Neural cell (in vitro differentiated cells): Measurements from ENCODE around the gene OLFML2B. TPM values are rescaled to one million over a fixed set of nuclear protein-coding genes. Genes with fewer than 3 reads are reported as not detected.

ENCODE experiments used
- H2AFZ ChIP-seq: fragments of 200-600, 300-800 bp; sonication (generic), shearing (Covaris generic); 2 replicates; pipeline ENCODE4 v1.6.0; 2014; ENCODE audit warnings: low read depth, mild to moderate bottlenecking, antibody characterized with exemption, low read length, moderate library complexity
- H3F3A ChIP-seq: fragments of 200-600 bp; shearing (Covaris generic); 2 replicates; pipeline ENCODE4 v1.6.1; 2016; ENCODE audit warnings: mild to moderate bottlenecking, moderate library complexity, mixed read lengths, antibody characterized with exemption, low read length; ENCODE audit not compliant: insufficient read depth, poor library complexity, severe bottlenecking
- H3K27ac ChIP-seq: fragments of 200-600, 300-800 bp; sonication (generic), shearing (Covaris generic); 2 replicates; pipeline ENCODE4 v1.5.1; 2014; ENCODE audit warnings: mild to moderate bottlenecking, low read length, moderate library complexity
- H3K27me3 ChIP-seq: fragments of 300-800, 200-600 bp; sonication (generic), shearing (Covaris generic); 2 replicates; pipeline ENCODE4 v1.6.0; 2014; ENCODE audit warnings: mild to moderate bottlenecking, low read depth, low read length, moderate library complexity; ENCODE audit not compliant: insufficient read depth
- H3K36me3 ChIP-seq: fragments of 300-800, 200-600 bp; sonication (generic), shearing (Covaris generic); 2 replicates; pipeline ENCODE4 v1.5.1; 2014; ENCODE audit warnings: mild to moderate bottlenecking, antibody characterized with exemption, low read length, moderate library complexity; ENCODE audit not compliant: insufficient read depth
- H3K4me2 ChIP-seq: fragments of 300-800, 200-600 bp; sonication (generic), shearing (Covaris generic); 2 replicates; pipeline ENCODE4 v1.6.0; 2014; ENCODE audit warnings: mild to moderate bottlenecking, low read length
- H3K4me3 ChIP-seq: fragments of 300-800, 200-600 bp; sonication (generic), shearing (Covaris generic); 2 replicates; pipeline ENCODE4 v1.5.1; 2014; ENCODE audit warnings: mild to moderate bottlenecking, low read length, moderate library complexity
- H3K79me2 ChIP-seq: fragments of 200-600 bp; shearing (Covaris generic); replicated peaks from 2 replicates; pipeline ENCODE4 v1.6.0; 2014; ENCODE audit warnings: mild to moderate bottlenecking, low read length, moderate library complexity; ENCODE audit not compliant: insufficient read depth
- H3K9ac ChIP-seq: fragments of 300-800, 200-600 bp; sonication (generic), shearing (Covaris generic); 2 replicates; pipeline ENCODE4 v1.6.1; 2016; ENCODE audit warnings: mild to moderate bottlenecking, low read length, mixed read lengths
- H3K9me2 ChIP-seq: fragments of 200-600 bp; shearing (Covaris generic); 2 replicates; pipeline ENCODE4 v1.6.1; 2016; ENCODE audit warnings: mild to moderate bottlenecking, low read length, mixed read lengths; ENCODE audit not compliant: insufficient read depth
- H3K9me3 ChIP-seq: fragments of 200-600, 300-800 bp; sonication (generic), shearing (Covaris generic); 2 replicates; pipeline ENCODE4 v1.6.1; 2016; ENCODE audit warnings: mild to moderate bottlenecking, mixed run types, low read length, moderate library complexity, mixed read lengths
- H4K20me1 ChIP-seq: fragments of 200-600 bp; shearing (Covaris generic); 2 replicates; pipeline ENCODE4 v1.6.1; 2016; ENCODE audit warnings: mild to moderate bottlenecking, mixed run types; ENCODE audit not compliant: insufficient read depth
- EP300 ChIP-seq: fragments of 450-650 bp; conservative IDR thresholded peaks from 2 replicates; pipeline ENCODE4 v1.6.1; 2014; ENCODE audit warnings: antibody characterized with exemption, mild to moderate bottlenecking, moderate library complexity; ENCODE audit not compliant: poor library complexity, severe bottlenecking
- EZH2 ChIP-seq: fragments of 200-600, 300-800 bp; shearing (Covaris generic), sonication (generic); IDR thresholded peaks from 2 replicates; pipeline ENCODE4 v1.6.1; 2014; ENCODE audit warnings: antibody characterized with exemption, low read length, borderline replicate concordance, mild to moderate bottlenecking; ENCODE audit not compliant: insufficient read depth, poor library complexity, severe bottlenecking
- MXI1 ChIP-seq: fragments of 450-650 bp; conservative IDR thresholded peaks from 2 replicates; pipeline ENCODE4 v1.6.1; 2014; ENCODE audit warnings: antibody characterized with exemption, mild to moderate bottlenecking; ENCODE audit not compliant: poor library complexity, severe bottlenecking
- POLR2AphosphoS5 ChIP-seq: IDR thresholded peaks from 2 replicates; pipeline ENCODE4 v1.6.1; 2012
- RAD21 ChIP-seq: fragments of 450-650 bp; conservative IDR thresholded peaks from 2 replicates; pipeline ENCODE4 v1.6.1; 2014; ENCODE audit warnings: antibody characterized with exemption, mild to moderate bottlenecking, moderate library complexity
- REST ChIP-seq: IDR thresholded peaks from 2 replicates; pipeline ENCODE4 v1.6.1; 2012; ENCODE audit warnings: borderline replicate concordance
- SMC3 ChIP-seq: fragments of 450-650 bp; conservative IDR thresholded peaks from 2 replicates; pipeline ENCODE4 v1.6.1; 2014; ENCODE audit warnings: antibody characterized with exemption, mild to moderate bottlenecking, moderate library complexity; ENCODE audit not compliant: poor library complexity
- TAF1 ChIP-seq: IDR thresholded peaks from 2 replicates; pipeline ENCODE4 v1.6.1; 2012; ENCODE audit warnings: low read depth
- polyA plus RNA-seq: library from polyadenylated mRNA; depleted of rRNA; stranded (reverse); fragments of >200 nt; gene quantifications from 2 replicates; pipeline ENCODE4 v1.2.3, GENCODE V29; 2014
- TF ChIP-seq, protein P1 (sequence below): fragments of 450-650 bp; IDR thresholded peaks from 2 replicates; pipeline ENCODE4 v1.5.1; 2014; ENCODE audit warnings: antibody characterized with exemption, mild to moderate bottlenecking, moderate library complexity; ENCODE audit not compliant: poor library complexity, severe bottlenecking

Gene OLFML2B
- polyA plus RNA-seq, 1 donor from 2014 or later: 0.78 TPM

- no peak overlapping the region for H3K4me2 ChIP-seq
- no peaks in the 10 kb centered on the region for H3K36me3 ChIP-seq
- TF ChIP-seq, protein P1, sequence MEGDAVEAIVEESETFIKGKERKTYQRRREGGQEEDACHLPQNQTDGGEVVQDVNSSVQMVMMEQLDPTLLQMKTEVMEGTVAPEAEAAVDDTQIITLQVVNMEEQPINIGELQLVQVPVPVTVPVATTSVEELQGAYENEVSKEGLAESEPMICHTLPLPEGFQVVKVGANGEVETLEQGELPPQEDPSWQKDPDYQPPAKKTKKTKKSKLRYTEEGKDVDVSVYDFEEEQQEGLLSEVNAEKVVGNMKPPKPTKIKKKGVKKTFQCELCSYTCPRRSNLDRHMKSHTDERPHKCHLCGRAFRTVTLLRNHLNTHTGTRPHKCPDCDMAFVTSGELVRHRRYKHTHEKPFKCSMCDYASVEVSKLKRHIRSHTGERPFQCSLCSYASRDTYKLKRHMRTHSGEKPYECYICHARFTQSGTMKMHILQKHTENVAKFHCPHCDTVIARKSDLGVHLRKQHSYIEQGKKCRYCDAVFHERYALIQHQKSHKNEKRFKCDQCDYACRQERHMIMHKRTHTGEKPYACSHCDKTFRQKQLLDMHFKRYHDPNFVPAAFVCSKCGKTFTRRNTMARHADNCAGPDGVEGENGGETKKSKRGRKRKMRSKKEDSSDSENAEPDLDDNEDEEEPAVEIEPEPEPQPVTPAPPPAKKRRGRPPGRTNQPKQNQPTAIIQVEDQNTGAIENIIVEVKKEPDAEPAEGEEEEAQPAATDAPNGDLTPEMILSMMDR: no peak
- TF ChIP-seq RAD21 (no peak), REST (no peak), SMC3 (no peak), POLR2AphosphoS5 (no peak), EP300 (no peak), TAF1 (no peak), MXI1 (no peak), EZH2 (no peak)
- no peaks in the 10 kb centered on the region for H3K27me3 ChIP-seq
- H3K4me3 ChIP-seq: no peak overlapping the region
- H3K9ac ChIP-seq: no peak overlapping the region
- H2AFZ ChIP-seq: no peak overlapping the region
- H3K79me2 ChIP-seq: no peaks in the 10 kb centered on the region
- H3K9me2 ChIP-seq: no peaks in the 10 kb centered on the region
- H3K27ac ChIP-seq: no peak overlapping the region
- H4K20me1 ChIP-seq: no peaks in the 10 kb centered on the region
- no peaks in the 10 kb centered on the region for H3K9me3 ChIP-seq
- H3F3A ChIP-seq: no peaks in the 10 kb centered on the region
Observed at GRCh38 chr1:161940866-161941591, 82.6 kb downstream of the OLFML2B start.

DNA sequence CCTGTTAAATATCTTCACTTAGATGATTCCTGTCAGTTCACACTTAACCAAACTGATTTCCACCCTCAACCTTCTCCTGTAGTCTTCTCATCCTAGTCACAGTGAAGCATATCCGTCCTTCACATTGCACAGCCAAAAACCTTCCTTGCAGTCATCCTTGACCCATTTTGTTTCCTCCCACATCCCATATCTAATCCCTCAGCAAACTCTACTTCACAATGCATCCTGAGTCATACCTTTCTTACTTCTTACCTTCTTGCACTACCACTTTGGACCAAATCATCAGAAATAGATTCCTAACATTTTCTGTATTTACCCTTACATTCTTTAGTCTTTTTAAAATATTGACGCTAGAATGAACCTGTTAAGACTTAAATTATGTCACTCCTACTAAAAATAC is 86.9 kb downstream of the OLFML2B start:
- Histone ChIP-seq H3K9ac (no peak overlapping the region), H3K27ac (no peak overlapping the region), H3K9me3 (no peaks in the 10 kb centered on the region), H4K20me1 (no peaks in the 10 kb centered on the region), H3K9me2 (no peaks in the 10 kb centered on the region), H2AFZ (no peak overlapping the region), H3K4me2 (no peak overlapping the region), H3K36me3 (no peaks in the 10 kb centered on the region), H3K4me3 (no peak overlapping the region), H3K79me2 (no peaks in the 10 kb centered on the region), H3F3A (no peaks in the 10 kb centered on the region), H3K27me3 (no peaks in the 10 kb centered on the region)
- TF ChIP-seq TAF1: no peak
- no peak for TF ChIP-seq REST
